Chondrocyte (in vitro differentiated cells): ENCODE results near the gene FXN. TPM values are rescaled to one million over a fixed set of nuclear protein-coding genes. Genes with fewer than 3 reads are reported as not detected.

ENCODE experiments used
- DNase-seq: peaks from one replicate; pipeline ENCODE4 v3.0.0; 2021; ENCODE audit warnings: mixed read lengths, low spot score
- H3K27ac Mint-ChIP-seq: one replicate; pipeline ENCODE4 v1.8.0; 2021; ENCODE audit warnings: mild to moderate bottlenecking, moderate library complexity, mixed read lengths; ENCODE audit not compliant: unreplicated experiment
- H3K27me3 Mint-ChIP-seq: 2 replicates; pipeline ENCODE4 v1.8.0; 2021; ENCODE audit warnings: low read depth, mixed read lengths
- H3K36me3 Mint-ChIP-seq: 2 replicates; pipeline ENCODE4 v1.8.0; 2021; ENCODE audit warnings: low read depth, mixed read lengths
- H3K4me1 Mint-ChIP-seq: 2 replicates; pipeline ENCODE4 v1.8.0; 2021; ENCODE audit warnings: low read depth, mild to moderate bottlenecking, mixed read lengths
- H3K4me3 Mint-ChIP-seq: one replicate; pipeline ENCODE4 v1.8.0; 2021; ENCODE audit warnings: mild to moderate bottlenecking, moderate library complexity, mixed read lengths; ENCODE audit not compliant: unreplicated experiment
- H3K9me3 Mint-ChIP-seq: 2 replicates; pipeline ENCODE4 v1.8.0; 2021; ENCODE audit warnings: low read depth, mixed read lengths
- CTCF ChIP-seq: fragments of 200-600 bp; sonication (generic); IDR thresholded peaks from 2 replicates; pipeline ENCODE4 v1.5.0; 2021; ENCODE audit warnings: antibody characterized with exemption, mild to moderate bottlenecking, moderate library complexity
- total RNA-seq: library from RNA; stranded (reverse); gene quantifications from 3 replicates; pipeline ENCODE4 v1.2.1, GENCODE V29; 2021

Gene FXN
- total RNA-seq, 1 donor from 2014 or later, result 9.9 TPM

- TF ChIP-seq CTCF, result no peak
- Mint-ChIP-seq H3K4me3 (no peak overlapping the region), H3K9me3 (no peaks in the 10 kb centered on the region), H3K27me3 (peaks cover 26% of the 10 kb centered on the region), H3K36me3 (no peaks in the 10 kb centered on the region), H3K4me1 (peaks cover 10% of the 10 kb centered on the region), H3K27ac (no peak overlapping the region)
- DNase-seq, result no peak
Measured at GRCh38 chr9:69003051-69003450, 32.5 kb upstream of the FXN start.

- Mint-ChIP-seq H3K36me3 (no peaks in the 10 kb centered on the region), H3K9me3 (no peaks in the 10 kb centered on the region), H3K4me3 (no peak overlapping the region), H3K27me3 (peaks cover 19% of the 10 kb centered on the region), H3K4me1 (peaks cover 10% of the 10 kb centered on the region), H3K27ac (no peak overlapping the region)
- DNase-seq, result no peak
- TF ChIP-seq CTCF, result no peak
Measured at GRCh38 chr9:69004836-69005235, 30.7 kb upstream of the FXN start.

- no peak for TF ChIP-seq CTCF
- H3K27ac Mint-ChIP-seq, result no peak overlapping the region
- no peak overlapping the region for H3K4me3 Mint-ChIP-seq
- H3K9me3 Mint-ChIP-seq, result no peaks in the 10 kb centered on the region
- H3K27me3 Mint-ChIP-seq, result peaks cover 12% of the 10 kb centered on the region
- DNase-seq, result no peak
- H3K4me1 Mint-ChIP-seq, result peaks cover 8% of the 10 kb centered on the region
- no peaks in the 10 kb centered on the region for H3K36me3 Mint-ChIP-seq
Measured at GRCh38 chr9:69009708-69010107, 25.8 kb upstream of the FXN start.

- no peak overlapping the region for H3K27ac Mint-ChIP-seq
- no peak for TF ChIP-seq CTCF
- H3K36me3 Mint-ChIP-seq, result no peaks in the 10 kb centered on the region
- H3K27me3 Mint-ChIP-seq, result peaks cover 24% of the 10 kb centered on the region
- H3K4me3 Mint-ChIP-seq, result no peak overlapping the region
- no peaks in the 10 kb centered on the region for H3K4me1 Mint-ChIP-seq
- no peak for DNase-seq
- no peaks in the 10 kb centered on the region for H3K9me3 Mint-ChIP-seq
Measured at GRCh38 chr9:69012696-69013381, 22.7 kb upstream of the FXN start.

GRCh38 chr9:69013382-69013727 is 22.2 kb upstream of the FXN start:
- peak; percentile 90 for DNase-seq
- H3K4me3 Mint-ChIP-seq, result no peak overlapping the region
- no peak overlapping the region for H3K27ac Mint-ChIP-seq
- H3K27me3 Mint-ChIP-seq, result peaks cover 25% of the 10 kb centered on the region
- H3K36me3 Mint-ChIP-seq, result no peaks in the 10 kb centered on the region
- no peaks in the 10 kb centered on the region for H3K9me3 Mint-ChIP-seq
- no peak for TF ChIP-seq CTCF
- H3K4me1 Mint-ChIP-seq, result no peaks in the 10 kb centered on the region
